Fibroblast of lung (primary cell): Measurements from ENCODE around the gene SLC52A3. TPM values are rescaled to one million over a fixed set of nuclear protein-coding genes. Genes with fewer than 3 reads are reported as not detected.

Source experiments
- DNase-seq, 2 donors: peaks; one replicate each; pipeline versions ENCODE4 v3.0.0 to v3.0.0-alpha.2; 2010; ENCODE audit warnings: low read depth in 2 of 2
- H2AFZ ChIP-seq: 2 replicates; pipeline ENCODE4 v1.5.1; 2012; ENCODE audit warnings: low read length, control low read depth, inconsistent platforms
- H3K27ac ChIP-seq: 2 replicates; pipeline ENCODE4 v1.5.1; 2011; ENCODE audit warnings: low read length, control low read depth; ENCODE audit not compliant: insufficient read depth
- H3K27me3 ChIP-seq: 2 replicates; pipeline ENCODE4 v1.5.1; 2011; ENCODE audit warnings: mild to moderate bottlenecking, low read length; ENCODE audit not compliant: control insufficient read depth, insufficient read depth
- H3K36me3 ChIP-seq: 2 replicates; pipeline ENCODE4 v1.5.1; 2011; ENCODE audit warnings: low read length; ENCODE audit not compliant: control insufficient read depth, insufficient read depth
- H3K4me1 ChIP-seq: 2 replicates; pipeline ENCODE4 v1.5.1; 2011; ENCODE audit warnings: low read length; ENCODE audit not compliant: control insufficient read depth, insufficient read depth; ENCODE audit errors: extremely low read depth
- H3K4me2 ChIP-seq: 2 replicates; pipeline ENCODE4 v1.5.1; 2011; ENCODE audit warnings: low read length, control low read depth; ENCODE audit not compliant: insufficient read depth; ENCODE audit errors: extremely low read depth
- H3K4me3 ChIP-seq, 4 experiments: fragments of 200-600 bp in 1 of 4; sonication (generic) in 1 of 4; replicated peaks in 1 of 4; 2 replicates each; pipeline ENCODE4 v1.5.1; 2011 to 2016; ENCODE audit warnings: low read length in 4 of 4, low read depth in 3 of 4, mild to moderate bottlenecking in 3 of 4, control low read depth in 2 of 4, inconsistent platforms in 1 of 4, mixed read lengths in 1 of 4; ENCODE audit not compliant: insufficient read depth in 1 of 4; ENCODE audit errors: control extremely low read depth in 1 of 4
- H3K79me2 ChIP-seq: 2 replicates; pipeline ENCODE4 v1.5.1; 2012; ENCODE audit warnings: mild to moderate bottlenecking, low read length, inconsistent platforms; ENCODE audit not compliant: control insufficient read depth, insufficient read depth
- H3K9ac ChIP-seq: 2 replicates; pipeline ENCODE4 v1.5.1; 2011; ENCODE audit warnings: mild to moderate bottlenecking, low read length, control low read depth; ENCODE audit not compliant: insufficient read depth
- H3K9me3 ChIP-seq: 2 replicates; pipeline ENCODE4 v1.5.1; 2012; ENCODE audit warnings: low read depth, low read length; ENCODE audit not compliant: control insufficient read depth, insufficient read depth
- H4K20me1 ChIP-seq: 2 replicates; pipeline ENCODE4 v1.5.1; 2011; ENCODE audit warnings: low read length; ENCODE audit not compliant: control insufficient read depth, insufficient read depth; ENCODE audit errors: extremely low read depth
- CTCF ChIP-seq, 2 donors: IDR thresholded peaks in 1 of 2; conservative IDR thresholded peaks in 1 of 2; 1 replicate in 1 of 2; 2 replicates in 1 of 2; pipeline ENCODE4 v1.5.1; 2011 to 2012; ENCODE audit warnings: low read length in 2 of 2, control low read depth in 1 of 2, inconsistent platforms in 1 of 2, low read depth in 1 of 2, mild to moderate bottlenecking in 1 of 2
- EZH2 ChIP-seq: IDR thresholded peaks from 2 replicates; pipeline ENCODE4 v1.5.1; 2012; ENCODE audit warnings: low read length, control low read depth, mild to moderate bottlenecking; ENCODE audit errors: missing control alignments
- polyA minus RNA-seq: library from RNA; depleted of rRNA, polyadenylated mRNA; stranded (reverse); fragments of >200 nt; gene quantifications from 2 replicates; pipeline ENCODE4 v1.2.3, GENCODE V29; 2011; ENCODE audit warnings: low replicate concordance
- polyA plus RNA-seq, 2 donors: library from polyadenylated mRNA; depleted of rRNA in 1 of 2; stranded (reverse) in 1 of 2; unstranded in 1 of 2; fragments of >200 nt; gene quantifications; 2 replicates each; pipeline ENCODE4 v1.2.1, GENCODE V29; 2011 to 2012; ENCODE audit warnings: missing spikeins in 1 of 2
- total RNA-seq: library from RNA; depleted of rRNA; stranded (reverse); fragments of >200 nt; gene quantifications from 2 replicates; pipeline ENCODE4 v1.2.1, GENCODE V29; 2014

Gene SLC52A3
- total RNA-seq, result not detected in 2 replicates
- polyA plus RNA-seq, result not detected in 2 replicates
- not detected in 2 replicates for polyA plus RNA-seq (2012)
- not detected in 2 replicates for polyA minus RNA-seq

- H3K36me3 ChIP-seq, result no peaks in the 10 kb centered on the region
- H3K79me2 ChIP-seq, result no peaks in the 10 kb centered on the region
- no peaks in the 10 kb centered on the region for H3K9me3 ChIP-seq
- no peak for TF ChIP-seq EZH2
- no peak for TF ChIP-seq CTCF (conservative IDR thresholded peaks at IDR 0.05 in 1 of 2, IDR thresholded peaks at IDR 0.05 in 1 of 2; ENCODE audit: low read depth in 1 of 2, low read length in 2 of 2)
- H2AFZ ChIP-seq, result no peak within 1 kb of the TSS
- no peak for DNase-seq
- no peaks in the 10 kb centered on the region for H4K20me1 ChIP-seq
- H3K4me1 ChIP-seq, result no peaks in the 10 kb centered on the region
- H3K27ac ChIP-seq, result no peak within 1 kb of the TSS
- H3K4me2 ChIP-seq, result no peak within 1 kb of the TSS
- no peak within 1 kb of the TSS for H3K9ac ChIP-seq
- no peak within 1 kb of the TSS for H3K4me3 ChIP-seq
- H3K27me3 ChIP-seq, result no peaks in the 10 kb centered on the region
Measured at GRCh38 chr20:768426-768978, at the start of gene SLC52A3. SLC52A3 (minus strand) TSS chr20:768500; CDS start chr20:765774, 2,726 bp downstream.

- Histone ChIP-seq H3K27me3 (peaks cover 2% of the 10 kb centered on the region), H3K4me1 (no peaks in the 10 kb centered on the region), H3K36me3 (no peaks in the 10 kb centered on the region), H2AFZ (no peak overlapping the region), H3K27ac (no peak overlapping the region), H3K79me2 (no peaks in the 10 kb centered on the region), H3K4me3 (no peak overlapping the region), H3K9me3 (no peaks in the 10 kb centered on the region), H3K9ac (no peak overlapping the region), H3K4me2 (no peak overlapping the region), H4K20me1 (no peaks in the 10 kb centered on the region)
- TF ChIP-seq EZH2, result no peak
- peak; percentile 98 to 99 for TF ChIP-seq CTCF (conservative IDR thresholded peaks at IDR 0.05 in 1 of 2, IDR thresholded peaks at IDR 0.05 in 1 of 2; ENCODE audit: low read depth in 1 of 2, low read length in 2 of 2)
- DNase-seq, result peak; percentile 18 to 53
Measured at GRCh38 chr20:815914-816606, 47.8 kb upstream of the SLC52A3 start.

GRCh38 chr20:815226-815625 is 46.9 kb upstream of the SLC52A3 start:
- H3K79me2 ChIP-seq, result no peaks in the 10 kb centered on the region
- no peak overlapping the region for H2AFZ ChIP-seq
- H3K27ac ChIP-seq, result no peak overlapping the region
- no peaks in the 10 kb centered on the region for H3K36me3 ChIP-seq
- no peaks in the 10 kb centered on the region for H4K20me1 ChIP-seq
- DNase-seq, result no peak
- H3K4me1 ChIP-seq, result no peaks in the 10 kb centered on the region
- H3K9ac ChIP-seq, result no peak overlapping the region
- H3K4me3 ChIP-seq, result no peak overlapping the region
- no peak for TF ChIP-seq CTCF (conservative IDR thresholded peaks at IDR 0.05 in 1 of 2, IDR thresholded peaks at IDR 0.05 in 1 of 2; ENCODE audit: low read depth in 1 of 2, low read length in 2 of 2)
- no peak for TF ChIP-seq EZH2
- H3K9me3 ChIP-seq, result no peaks in the 10 kb centered on the region
- no peak overlapping the region for H3K4me2 ChIP-seq
- peaks cover 2% of the 10 kb centered on the region for H3K27me3 ChIP-seq
